CD4-positive, alpha-beta T cell treated with Interferon alpha-2 for 1 hour (primary cell): Measurements from ENCODE around the gene KCNJ6.

ENCODE experiments used
- DNase-seq, 2 donors: peaks; one replicate each; pipeline ENCODE4 v3.0.0-alpha.2; 2020 to 2022

Gene KCNJ6

GRCh38 chr21:37631319-37632117, 284.7 kb downstream of the KCNJ6 start:
- DNase-seq = no peak

DNA sequence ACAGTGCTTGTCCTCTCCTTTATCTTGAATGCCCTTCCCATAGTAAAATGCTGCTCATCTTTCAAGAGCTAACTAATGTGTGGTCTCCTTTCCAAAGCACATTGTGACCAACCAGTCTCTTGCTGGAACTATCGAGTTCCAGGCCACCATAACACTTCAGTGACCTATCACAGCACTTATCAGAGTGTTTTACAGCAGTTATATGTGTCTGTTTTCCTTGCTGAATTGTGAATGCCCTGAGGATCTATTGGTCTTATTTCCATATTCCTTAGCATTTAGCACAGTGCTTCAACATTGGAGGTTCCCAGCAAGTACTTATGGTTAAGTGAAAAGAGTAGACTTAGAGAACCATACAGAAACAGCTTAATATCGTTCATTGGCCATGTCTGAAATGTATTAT, 285.4 kb downstream of the KCNJ6 start:
- no peak for DNase-seq

DNA sequence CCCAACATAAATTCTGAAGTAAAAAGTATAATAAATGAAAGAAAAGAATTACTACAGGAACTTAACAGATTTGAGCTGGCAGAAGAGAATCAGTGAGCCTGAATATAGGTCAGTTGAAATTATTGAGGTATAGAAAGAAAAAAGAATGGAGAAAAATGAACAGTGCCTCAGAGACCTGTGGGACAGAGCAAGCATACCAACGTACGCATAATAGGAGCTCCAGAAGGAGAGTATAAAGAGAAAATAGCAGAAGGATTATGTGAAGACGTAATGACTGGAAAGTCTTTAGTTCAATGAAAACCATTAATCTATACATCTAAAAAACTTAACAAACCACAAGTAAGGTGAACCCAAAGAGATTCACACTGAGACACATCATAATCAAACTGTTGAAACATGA, 287.9 kb downstream of the KCNJ6 start:
- DNase-seq = no peak

DNA sequence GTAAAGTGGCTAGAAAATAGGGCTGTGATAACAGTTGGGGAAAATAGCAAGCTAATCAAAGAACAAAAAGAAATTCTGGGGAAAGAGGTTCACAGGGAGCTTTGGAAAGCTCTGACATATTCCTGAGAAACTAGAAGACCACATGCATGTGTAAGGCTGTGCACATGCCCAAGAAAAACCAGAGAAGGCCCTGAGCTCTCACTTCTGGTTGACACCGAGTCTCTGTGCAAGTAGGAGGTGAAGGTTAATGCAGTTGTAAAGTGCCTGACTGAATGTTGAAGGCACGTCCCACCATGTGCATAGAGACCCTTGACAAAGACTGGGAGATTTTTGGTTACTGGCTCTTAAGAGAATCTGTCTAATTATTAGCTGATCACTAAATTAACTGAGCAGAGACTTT, 288.7 kb downstream of the KCNJ6 start:
- DNase-seq = no peak

DNA sequence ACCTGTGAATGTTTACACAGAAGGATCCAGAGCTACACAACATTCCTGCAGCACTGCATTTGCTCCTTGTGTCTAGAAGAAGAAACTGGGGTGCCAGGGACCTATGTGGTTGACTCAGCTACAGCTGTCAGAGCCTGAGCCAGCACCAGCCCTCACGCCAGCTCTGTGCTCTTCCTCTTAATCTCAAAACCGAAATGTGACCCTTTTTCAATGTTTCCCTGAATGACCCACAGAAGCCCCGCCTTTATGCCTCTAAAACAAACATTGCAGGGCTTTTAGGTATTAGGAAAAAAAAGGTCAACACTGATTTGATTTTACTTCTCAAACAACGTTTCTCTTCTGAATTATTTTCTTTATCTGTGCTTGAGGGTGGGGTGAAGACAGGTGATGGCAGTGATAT, 289.2 kb downstream of the KCNJ6 start:
- no peak for DNase-seq

GRCh38 chr21:37626320-37626719, 289.9 kb downstream of the KCNJ6 start:
- no peak for DNase-seq

DNA sequence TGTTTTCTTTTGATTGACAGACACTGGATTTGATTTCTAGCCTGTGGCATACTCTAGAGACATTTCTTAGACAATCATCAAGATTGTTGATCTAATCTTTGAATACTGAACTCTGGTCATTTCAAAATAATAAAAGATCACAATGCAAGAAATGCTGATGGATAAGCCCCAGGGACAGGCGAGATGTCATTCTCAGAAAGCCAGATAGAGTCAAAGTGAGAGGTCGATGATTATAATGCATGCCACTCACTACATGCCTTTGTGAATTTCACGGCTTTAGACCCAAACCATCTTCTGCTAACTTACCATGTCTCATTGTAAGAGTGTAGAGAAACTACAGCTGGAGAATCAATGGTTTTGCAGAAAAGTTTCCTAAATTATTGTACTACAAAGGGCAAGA, 292.6 kb downstream of the KCNJ6 start:
- DNase-seq = no peak

DNA sequence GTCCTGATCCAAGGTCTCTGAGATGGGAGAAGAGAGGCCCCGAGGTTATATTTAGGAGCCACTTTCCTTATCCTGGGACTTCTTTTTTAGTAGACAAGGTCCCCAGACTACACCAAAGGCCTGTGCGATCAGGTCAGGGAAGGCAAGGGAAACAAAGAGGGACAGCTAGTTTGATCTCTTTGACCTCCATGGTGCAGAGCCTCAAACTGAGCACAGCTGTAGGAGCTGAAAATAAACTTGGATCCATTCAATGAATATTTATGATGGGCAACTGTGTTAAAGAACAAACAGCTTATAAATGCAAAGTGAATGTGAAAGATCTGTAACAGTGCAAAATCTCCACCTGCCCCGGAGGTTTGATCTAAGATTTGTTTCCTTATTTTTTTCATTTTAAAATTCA, 293.1 kb downstream of the KCNJ6 start:
- no peak for DNase-seq

DNA sequence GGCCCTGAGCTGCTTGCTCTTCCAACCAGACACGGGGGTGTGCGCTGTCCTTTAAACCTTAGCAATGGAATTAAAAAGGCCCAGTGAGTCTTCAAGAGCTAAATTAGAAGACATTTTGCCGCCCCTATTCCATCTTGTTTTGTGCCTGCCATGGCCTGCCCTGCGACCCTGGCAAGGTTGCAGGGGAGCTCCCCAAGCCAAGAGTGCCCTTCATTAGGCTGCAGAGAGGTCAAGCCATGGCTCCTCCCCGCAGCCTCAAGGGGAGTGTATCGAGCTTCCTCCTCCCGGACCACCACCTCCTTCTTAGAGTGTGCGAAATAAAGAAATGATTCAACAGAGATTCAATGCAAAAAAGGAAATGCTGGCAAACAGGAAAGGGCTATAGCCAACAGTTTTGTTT, 293.5 kb downstream of the KCNJ6 start:
- no peak for DNase-seq

DNA sequence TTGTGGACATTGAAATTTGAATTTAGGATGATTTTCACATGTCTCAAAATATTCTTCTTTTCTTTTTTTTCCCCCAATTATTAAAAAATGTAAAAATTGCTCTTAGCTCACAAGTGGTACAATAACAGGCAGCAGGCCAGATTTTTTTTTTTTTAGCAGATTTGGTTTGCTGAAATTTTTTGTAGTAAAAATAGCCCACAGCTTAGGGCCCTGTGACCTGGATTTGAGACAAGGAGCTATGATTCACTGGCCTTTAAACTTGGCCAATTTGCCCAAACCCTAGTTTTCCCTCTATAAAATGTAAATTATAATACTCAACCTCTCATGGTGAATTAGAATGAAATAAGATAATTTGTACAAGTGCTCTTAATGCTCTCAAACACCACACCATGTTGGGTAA, 295.9 kb downstream of the KCNJ6 start:
- DNase-seq = no peak

DNA sequence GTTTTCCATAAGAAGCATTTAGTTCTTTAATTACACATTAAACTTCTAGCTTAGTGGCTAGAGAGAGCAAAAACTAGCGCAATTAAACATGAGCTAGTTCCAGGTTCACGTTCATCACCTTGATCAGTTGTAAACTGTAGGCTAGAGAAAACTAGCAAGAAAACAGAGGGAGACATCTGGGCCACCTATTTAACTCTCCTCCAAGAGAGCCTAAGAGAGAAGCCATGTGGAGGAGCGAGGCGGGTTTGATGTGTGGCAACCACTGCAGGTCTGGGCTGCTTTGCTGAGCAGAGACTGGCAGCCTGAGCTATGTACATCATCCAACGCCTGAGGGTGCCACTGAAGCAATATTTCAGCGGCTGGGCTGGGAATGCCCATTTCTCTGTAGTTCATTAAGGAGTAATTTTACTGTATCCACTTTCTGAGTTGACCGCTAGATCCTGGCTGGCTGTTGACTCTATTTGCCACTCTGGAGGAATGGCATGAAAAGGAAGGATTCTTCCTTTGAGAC, 296.7 kb downstream of the KCNJ6 start:
- DNase-seq = no peak

GRCh38 chr21:37618081-37618480, 298.2 kb downstream of the KCNJ6 start:
- no peak for DNase-seq

DNA sequence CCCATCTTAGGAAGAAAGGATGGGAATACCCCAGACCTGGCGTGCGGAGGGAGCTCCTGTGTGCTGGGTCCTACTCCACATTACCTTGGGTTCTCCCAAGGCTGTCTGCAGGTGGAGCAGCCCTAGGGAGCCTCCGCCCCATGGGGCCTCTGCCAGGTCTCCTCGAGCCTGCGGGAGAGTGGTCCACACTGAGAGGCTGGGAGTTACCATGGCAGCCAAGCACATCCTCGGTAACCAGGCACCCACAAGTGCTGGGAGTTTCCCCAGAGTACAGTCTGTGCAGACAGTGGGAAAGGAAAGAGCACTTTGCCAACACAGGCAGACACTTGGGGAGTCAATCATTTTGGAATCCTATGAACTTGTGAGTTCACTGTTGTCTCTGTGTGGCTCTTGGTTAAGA, 300.3 kb downstream of the KCNJ6 start:
- no peak for DNase-seq

DNA sequence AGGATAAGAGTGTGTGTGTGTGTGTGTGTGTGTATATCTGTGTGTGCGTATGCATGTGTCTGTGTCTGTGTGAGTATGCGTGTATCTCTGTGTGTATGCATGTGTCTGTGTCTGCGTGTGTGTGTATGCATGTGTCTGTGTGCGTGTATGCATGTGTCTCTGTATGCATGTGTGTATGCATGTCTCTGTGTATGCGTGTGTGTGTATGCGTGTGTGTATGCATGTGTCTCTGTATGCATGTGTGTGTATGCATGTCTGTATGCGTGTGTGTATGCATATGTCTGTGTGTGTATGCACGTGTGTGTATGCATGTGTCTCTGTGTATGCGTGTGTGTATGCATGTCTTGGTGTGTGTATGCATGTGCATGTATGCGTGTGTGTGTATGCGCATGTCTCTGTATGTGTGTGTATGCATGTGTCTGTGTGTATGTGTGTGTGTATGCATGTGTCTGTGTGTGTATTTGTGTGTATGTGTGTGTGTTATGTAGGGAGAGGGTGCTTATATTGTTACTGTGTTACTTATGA, 301.8 kb downstream of the KCNJ6 start:
- no peak for DNase-seq

DNA sequence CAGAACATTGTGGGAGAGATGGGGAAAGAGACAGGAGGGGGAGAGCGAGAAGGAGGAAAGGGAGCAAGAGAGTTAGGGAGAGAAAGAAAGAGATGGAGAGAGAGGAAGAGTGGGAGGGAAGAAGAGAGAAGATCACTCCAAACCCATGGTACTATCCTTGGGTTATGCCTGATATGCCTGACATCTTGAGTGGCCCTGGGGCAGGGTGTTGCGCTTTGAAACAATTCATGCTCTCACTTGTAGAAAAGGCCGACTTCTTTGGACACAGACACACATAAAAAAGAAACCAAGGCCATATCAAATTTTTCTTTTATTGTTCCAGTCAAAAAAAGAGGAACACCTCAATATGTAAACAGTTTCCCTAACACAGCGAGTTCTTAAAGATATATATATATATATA, 309.2 kb downstream of the KCNJ6 start:
- DNase-seq = no peak

DNA sequence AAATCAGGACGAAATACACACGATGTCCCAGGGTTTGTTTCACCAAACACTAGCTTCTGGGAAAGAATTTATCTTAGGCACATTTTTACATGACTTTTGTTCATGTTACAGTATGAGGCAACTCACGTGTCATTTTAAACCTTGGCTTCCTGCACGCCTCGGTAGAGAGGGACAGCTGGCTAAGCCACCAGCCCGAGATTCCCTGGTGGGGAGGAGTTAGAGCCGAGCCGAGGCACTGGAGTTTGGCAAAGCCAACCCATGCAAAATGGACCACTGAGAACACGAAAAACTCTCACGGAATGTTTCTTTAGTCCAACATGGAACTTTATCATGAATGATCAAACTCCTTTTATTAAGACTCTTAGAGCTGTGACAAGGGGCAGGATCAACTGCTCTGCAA, 309.7 kb downstream of the KCNJ6 start:
- no peak for DNase-seq

GRCh38 chr21:37605006-37605405, 311.3 kb downstream of the KCNJ6 start:
- DNase-seq = no peak

GRCh38 chr21:37603129-37603528, 313.1 kb downstream of the KCNJ6 start:
- no peak for DNase-seq

DNA sequence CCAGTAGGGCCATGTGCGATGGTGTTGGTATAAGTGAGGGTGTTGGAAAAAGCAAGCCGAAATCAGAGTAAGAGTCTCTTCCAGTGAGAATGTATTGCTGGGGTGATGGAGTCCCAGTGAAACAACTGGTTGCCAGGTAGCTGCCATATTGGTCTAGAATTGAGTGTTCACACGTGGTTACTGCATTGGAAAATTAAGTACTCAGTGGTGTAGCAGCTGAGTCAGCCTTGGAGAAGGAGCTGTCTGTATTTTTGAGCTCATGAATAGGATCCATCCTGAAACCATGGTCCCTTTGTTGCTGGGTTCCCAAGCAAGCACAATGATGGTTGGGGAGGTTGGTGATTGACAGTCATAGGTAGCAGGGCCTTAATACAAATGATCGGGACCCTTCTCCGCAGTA, 314.3 kb downstream of the KCNJ6 start:
- no peak for DNase-seq

DNA sequence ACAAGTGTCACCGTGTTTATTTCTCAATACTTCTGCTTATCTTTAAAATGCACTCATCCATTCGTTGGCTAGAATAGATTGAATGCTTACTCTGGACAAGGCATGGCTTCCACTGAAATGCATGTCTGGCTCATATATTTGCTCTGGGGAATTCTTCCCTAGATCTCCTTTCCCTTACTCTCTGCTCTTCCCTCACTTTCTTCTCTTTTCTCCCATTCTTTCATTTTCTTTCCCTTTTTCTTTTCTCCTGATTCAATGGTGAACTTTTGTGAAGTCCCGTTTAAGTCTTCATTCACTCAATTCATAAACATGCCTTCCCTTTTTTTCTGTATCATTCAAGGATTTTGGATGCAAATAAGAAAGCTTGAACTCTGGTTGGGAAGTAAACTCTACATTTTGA, 315.2 kb downstream of the KCNJ6 start:
- DNase-seq = no peak

DNA sequence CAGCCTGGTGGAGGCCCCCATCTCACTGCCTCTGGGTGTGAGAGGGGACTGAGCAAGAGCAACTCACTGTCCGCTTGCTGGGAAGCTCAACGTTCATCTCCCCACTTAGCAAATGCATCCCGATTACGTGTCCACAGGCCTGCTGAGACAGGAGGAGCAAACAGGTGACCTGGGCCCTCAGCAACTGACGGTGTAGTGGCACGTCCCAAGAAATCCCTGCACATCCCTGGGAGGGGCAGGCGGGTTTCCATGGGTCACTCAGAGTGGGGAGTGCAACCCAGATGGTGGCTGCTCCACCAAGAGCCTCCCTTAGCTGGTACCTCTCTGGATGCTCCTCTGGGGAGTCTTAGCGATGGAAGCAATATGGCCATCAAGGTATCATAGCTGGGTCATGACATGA, 320.3 kb downstream of the KCNJ6 start:
- DNase-seq = no peak

GRCh38 chr21:37594472-37594951, 321.7 kb downstream of the KCNJ6 start:
- no peak for DNase-seq

GRCh38 chr21:37593740-37594471, 322.4 kb downstream of the KCNJ6 start:
- DNase-seq = no peak

GRCh38 chr21:37593015-37593414, 323.2 kb downstream of the KCNJ6 start:
- DNase-seq = no peak
